ENCODE results near the gene MTHFD1L. TPM values are rescaled to one million over a fixed set of nuclear protein-coding genes. Genes with fewer than 3 reads are reported as not detected.

MTHFD1L gene
- total RNA-seq, 1 donor from 2014 or later = 1.6 TPM

DNA sequence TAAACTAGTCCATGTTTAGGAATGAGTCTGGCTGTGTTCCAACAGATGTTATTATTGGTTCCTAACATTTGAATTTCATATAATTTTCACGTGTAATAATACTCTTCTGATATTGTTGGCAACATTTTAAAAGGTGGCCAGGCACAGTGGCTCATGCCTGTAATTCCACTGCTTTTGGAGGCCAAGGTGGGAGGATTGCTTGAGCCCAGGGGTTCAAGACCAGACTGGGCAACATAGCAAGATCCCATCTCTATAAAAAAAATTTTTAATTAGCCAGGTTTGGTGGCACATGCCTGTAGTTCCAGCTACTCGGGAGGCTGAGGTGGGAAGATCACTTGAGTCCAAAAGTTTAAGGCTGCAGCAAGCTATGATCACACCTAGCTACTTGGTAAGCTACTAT lies 116.2 kb downstream of the MTHFD1L start:
- ATAC-seq (no peak), DNase-seq (ENCODE audit: low spot score) (no peak)

DNA sequence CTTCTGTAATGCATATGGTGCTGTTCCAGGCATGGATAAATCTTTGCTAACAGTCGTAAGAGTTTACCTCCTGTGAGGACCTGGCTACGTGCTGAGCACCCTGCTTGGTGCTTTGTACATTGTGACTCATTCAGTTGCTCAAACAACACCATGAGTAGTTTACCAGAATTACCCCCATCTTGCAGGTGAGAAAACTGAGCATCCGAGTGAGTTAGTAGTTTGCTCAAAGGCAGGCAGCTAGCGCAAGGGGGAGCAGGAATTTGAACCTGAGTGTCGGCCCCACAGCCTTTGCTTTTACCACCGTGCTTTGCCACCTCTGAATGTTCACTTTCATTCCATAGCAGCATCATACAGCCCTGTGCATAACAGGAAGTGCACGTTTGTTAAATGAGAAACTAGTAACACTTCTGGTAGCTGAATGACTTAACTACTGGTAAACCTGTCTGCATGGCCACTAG lies 121.9 kb downstream of the MTHFD1L start:
- ATAC-seq (no peak), DNase-seq (ENCODE audit: low spot score) (no peak)

DNA sequence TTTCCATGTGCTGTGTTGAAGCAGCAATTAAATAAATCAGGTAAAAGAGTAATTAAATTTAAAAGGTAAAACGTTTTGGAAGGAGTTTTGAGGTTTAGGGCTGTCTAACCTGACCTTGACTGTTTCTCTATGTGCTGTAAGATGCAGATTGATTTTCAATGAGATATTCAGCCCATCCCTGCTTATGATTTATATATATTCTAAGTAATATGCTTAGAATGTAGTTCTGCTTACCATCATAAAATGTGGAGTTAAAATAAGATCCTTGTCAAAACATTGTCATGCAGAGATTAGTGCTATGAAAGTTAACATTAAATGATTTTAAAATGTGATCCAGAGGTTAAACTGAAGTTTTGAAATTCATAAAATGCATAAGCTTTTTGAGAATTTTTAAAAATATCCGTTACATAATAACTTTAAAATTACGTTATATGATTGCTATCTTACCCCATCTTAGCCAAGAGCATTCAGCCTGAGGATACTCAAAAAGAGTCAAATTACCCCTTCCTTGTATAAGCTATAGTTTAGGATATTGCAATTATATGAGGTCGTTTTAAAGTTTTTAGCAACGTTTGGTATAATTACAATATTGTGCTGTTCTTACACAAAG lies 122.5 kb downstream of the MTHFD1L start:
- no peak for ATAC-seq

DNA sequence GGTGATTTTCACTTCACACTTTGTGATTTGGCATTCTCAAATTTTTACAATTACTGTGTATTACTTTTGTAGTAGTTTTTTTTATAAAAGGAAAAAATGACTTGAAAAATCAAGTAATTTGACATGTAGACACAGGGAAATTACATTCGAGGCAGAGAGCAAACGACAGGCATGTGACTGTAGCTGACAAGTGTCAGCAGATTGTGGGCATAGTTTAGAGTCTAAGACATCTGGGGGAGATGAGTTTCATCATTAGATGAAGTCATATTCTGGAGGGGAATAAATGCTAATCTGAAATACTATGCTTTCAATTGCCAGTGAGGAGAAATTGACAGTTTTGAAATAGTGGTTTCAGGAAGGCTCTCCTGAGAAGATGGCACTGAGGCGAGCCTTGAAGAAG lies 126.0 kb downstream of the MTHFD1L start:
- ATAC-seq = no peak
- DNase-seq (ENCODE audit: low spot score) = no peak

More for the DNA sequence above, 122.5 kb downstream of the MTHFD1L start:
- DNase-seq (ENCODE audit: low spot score) = no peak

DNA sequence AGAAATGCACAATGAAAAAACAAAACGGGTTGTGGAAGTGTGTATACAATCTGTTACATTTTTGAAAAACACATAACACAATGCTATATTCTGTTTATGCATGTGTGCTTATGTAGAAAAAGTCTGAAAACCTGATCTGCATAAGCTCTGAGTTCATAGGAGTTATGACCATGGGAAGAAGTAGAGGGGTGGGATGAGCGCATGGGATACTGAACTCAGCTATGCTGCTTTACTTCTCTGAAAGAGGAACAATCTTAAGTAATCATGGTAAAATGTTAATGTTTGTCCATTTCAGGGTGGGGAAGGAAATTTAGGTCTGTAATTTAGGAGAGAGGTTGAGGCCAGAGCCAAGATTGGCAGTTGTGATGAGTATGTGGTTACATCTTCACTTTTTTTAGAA lies 126.8 kb downstream of the MTHFD1L start:
- no peak for ATAC-seq
- DNase-seq (ENCODE audit: low spot score) = no peak

DNA sequence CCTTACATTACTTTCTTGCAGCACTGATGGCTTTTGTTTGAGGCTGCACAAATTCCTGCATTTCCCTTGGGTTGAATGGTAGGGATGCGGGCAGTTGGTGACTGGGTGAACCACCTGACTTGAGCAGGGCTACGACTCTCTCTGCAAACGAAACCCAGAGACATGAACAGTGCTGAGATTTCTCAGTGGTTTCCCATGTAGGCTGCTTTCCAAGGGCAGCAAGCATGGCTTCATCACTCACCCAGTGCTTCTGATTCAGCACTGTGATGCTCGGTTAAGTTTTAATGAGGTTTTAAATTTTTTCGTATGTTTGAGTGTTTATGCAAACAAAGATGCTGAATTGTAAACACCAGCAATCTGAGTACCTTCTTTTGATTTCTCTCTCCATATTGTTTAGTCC lies 127.2 kb downstream of the MTHFD1L start:
- no peak for DNase-seq (ENCODE audit: low spot score)
- ATAC-seq = no peak

DNA sequence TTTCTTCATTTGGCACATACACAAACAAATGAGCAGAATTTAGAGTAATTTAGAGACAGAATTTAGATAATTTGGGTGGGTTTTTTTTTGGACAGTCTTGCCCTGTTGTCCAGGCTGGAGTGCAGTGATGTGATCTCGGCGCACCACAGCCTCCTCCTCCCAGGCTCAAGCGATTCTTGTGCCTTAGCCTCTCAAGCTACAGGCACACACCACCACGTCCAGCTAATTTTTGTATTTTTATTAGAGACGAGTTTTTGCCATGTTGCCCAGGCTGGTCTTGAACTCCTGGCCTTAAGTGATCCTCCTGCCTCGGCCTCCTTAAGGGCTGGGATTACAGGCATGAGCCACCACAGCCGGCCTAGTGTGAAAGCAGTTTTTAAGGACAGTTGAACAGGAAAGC lies 127.8 kb downstream of the MTHFD1L start:
- ATAC-seq = no peak
- no peak for DNase-seq (ENCODE audit: low spot score)

DNA sequence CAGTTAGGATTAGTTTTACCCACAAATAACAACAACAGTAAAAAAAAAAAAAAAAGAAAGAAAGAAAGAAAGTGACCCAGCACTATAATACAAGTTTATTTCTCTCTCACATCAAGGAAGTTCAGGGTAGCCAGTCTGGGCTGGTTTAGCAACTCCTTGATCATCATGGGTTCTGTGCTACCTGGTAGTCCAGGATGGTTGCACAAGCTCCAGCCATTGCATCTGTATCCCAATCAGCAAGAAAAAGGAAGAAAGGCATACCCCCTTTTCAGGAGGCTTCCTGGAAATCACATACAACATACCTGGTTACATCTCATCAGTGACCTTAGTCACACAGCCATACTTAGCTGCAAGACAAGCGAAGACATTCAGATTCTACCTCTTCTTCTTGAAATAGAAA lies 128.5 kb downstream of the MTHFD1L start:
- ATAC-seq (no peak), DNase-seq (ENCODE audit: low spot score) (no peak)

DNA sequence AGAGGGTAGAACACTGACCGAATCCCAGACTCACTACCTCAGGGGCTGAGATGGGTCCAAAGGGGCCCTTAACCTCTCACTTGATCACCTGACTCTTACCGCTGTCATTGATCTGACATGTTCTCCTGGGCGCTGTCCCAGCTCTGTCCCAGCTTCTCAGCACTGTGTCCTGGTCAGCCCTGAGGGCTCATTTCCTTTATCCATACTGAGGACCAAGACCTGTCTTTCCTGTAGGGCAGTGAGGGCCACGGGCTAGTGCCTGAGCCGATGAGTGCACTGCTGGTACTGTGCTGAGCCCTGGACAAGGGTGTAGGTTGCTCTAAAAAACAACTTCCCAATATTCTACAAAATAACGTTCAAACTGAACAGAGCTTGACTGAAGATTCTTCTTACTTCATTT lies 131.5 kb downstream of the MTHFD1L start:
- DNase-seq (ENCODE audit: low spot score) = no peak
- no peak for ATAC-seq

DNA sequence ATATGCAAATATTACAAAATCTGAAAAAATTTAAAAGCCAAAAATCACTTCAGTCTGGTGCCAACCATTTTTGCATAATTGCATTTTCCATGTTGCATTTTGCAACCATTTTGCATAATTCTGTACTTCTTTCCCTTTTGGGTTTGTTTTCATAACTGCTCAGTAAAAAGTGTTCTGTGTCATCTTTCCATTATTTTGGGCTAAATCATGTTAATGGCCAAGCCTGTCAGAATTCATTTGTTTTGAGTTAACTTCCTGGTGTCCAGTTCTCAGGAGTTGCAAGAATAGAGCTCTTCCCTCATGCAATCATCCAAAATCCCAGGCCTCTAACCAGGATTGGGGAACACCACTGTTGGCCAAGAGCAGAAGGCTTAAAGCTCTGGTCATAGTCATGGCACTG lies 133.6 kb downstream of the MTHFD1L start:
- no peak for DNase-seq (ENCODE audit: low spot score)
- no peak for ATAC-seq

DNA sequence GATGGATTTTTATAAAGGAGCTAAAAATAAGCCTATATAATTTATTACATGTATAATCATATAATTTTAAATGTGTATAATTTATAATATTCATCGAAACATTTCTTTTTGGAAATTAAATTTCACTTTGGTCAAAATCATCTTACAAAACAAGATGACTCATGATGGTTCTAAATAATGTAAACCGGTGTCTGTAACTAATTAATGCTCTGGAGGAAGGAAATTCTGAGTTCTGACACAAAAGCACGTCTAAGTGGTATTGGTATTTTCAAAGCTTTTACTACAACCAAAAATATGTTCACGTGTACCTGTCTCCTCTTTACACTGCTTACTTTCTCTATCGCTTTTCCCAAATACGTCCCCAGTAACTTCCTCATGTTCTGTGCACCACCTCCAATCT lies 134.1 kb downstream of the MTHFD1L start:
- DNase-seq (ENCODE audit: low spot score) (no peak), ATAC-seq (no peak)

DNA sequence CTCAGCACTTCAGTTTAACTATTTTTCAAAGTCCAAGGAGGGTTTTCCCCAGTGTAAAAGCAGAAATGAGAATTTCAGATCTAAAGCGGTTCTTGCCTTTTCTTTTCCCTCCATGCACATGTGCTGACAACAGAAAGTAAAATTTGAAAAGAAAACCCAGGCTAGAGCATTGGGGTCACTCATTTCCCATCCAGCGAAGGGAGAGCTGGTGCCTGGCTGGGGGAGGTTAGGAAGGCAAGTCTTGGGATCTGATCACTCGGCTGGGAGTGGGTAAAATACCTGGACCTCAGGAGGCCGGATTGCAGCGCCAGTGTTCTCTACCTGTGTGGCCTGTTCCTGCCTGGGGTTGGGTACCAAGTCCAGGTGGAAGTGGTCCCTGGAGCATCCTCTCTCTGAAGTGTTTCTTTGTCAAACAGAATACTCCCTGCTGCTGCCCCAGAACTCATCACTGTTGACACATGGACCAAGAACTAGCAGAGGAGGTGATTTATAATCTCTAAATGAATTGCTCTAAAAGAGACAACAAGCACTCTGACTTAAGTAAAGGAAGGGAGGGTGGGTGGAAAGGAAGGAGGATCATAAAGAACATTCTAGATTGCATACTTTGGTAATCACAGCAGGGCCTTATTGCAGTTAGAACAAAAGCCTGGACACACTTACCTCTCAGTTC lies 136.0 kb downstream of the MTHFD1L start:
- ATAC-seq (no peak), DNase-seq (ENCODE audit: low spot score) (no peak)

DNA sequence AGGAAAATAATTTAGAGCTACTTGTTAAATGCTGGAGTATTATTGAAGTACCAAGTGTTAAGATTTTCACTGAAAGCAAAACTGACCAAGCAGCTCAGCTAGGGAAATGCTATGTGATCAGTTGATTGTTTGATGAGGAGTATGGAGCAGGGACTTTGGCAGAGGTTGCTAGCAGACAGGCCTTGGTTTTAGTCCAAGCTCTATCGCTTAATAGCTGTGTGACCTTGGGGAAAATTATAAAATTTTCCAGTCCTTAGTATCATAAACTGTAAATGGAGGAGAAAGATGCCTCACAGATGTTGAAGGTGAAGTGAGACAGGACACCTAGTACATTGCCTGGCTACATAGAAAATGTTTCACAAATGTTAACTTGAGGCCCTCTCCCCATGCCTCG lies 136.6 kb downstream of the MTHFD1L start:
- ATAC-seq = no peak
- DNase-seq (ENCODE audit: low spot score) = no peak

DNA sequence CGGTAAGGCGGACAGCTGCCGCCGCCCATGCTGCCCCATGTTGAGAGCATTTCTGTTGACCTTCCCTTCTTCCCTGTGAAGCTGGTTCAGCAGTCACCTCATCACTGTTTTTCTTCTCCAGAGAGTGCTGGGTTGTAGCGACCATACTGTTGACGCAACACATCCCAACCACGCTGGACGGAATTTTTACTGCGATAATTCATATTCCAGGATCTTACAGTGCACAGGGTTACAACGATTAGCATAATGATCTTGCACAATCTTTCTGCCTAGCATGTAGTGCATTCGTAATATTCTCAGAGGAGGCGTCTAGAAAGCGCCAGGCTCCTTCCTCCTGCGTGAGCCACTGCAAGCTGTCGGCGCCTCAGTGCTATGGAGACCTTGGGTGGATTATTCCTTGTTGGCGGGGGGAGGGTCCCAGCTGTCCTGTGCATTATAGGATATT lies 137.0 kb downstream of the MTHFD1L start:
- ATAC-seq = no peak
- no peak for DNase-seq (ENCODE audit: low spot score)

DNA sequence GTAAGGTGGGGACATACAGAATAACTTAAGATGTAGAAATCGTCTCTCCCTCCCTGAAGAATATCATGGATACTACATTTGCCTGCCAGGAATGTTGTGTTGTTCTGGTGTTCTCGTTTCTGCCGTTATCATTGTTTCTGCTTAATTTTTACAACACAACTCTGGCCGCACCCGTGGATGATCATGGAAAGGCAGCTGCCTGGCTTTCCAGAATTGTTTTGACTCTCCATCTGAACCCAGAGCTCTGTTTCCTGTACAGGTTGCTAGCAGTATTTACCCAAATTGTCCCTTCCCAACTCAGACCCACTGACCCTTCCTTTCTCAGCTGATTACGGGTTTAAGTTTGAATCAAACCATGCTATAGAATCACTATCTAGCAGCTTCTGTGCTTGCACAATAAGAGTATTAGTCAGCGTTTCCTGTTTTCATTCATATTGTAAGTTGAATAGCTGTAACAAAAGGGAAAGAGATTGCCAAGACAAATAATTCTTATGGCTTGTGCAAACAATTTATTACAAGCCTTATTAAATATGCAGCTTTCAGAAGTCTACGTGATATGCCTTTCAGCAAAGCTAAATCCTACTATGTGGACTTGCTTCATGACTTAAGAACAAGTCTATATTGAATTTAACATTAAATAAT lies 139.0 kb downstream of the MTHFD1L start:
- ATAC-seq = peak; percentile 49

DNA sequence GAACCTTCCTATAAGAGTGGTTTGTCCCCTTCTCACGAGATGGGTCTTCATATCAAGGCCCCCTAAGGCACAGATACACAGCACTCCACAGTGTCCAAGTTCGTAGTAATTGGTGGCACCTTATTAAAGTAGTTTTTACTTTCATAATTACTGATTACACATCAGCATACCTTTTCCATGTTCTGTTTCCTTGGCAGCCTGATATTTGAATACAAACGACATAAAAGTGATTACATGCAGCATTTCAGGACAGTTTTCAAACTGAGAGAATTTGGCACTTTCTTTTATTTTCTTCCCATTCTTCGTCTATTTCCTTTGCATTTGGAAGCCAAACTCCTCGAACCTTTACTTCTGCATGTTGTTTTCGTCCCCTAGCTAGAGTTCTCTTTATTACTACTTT lies 139.7 kb downstream of the MTHFD1L start:
- no peak for DNase-seq (ENCODE audit: low spot score)
- no peak for ATAC-seq

More for the DNA sequence above, 139.0 kb downstream of the MTHFD1L start:
- no peak for DNase-seq (ENCODE audit: low spot score)

DNA sequence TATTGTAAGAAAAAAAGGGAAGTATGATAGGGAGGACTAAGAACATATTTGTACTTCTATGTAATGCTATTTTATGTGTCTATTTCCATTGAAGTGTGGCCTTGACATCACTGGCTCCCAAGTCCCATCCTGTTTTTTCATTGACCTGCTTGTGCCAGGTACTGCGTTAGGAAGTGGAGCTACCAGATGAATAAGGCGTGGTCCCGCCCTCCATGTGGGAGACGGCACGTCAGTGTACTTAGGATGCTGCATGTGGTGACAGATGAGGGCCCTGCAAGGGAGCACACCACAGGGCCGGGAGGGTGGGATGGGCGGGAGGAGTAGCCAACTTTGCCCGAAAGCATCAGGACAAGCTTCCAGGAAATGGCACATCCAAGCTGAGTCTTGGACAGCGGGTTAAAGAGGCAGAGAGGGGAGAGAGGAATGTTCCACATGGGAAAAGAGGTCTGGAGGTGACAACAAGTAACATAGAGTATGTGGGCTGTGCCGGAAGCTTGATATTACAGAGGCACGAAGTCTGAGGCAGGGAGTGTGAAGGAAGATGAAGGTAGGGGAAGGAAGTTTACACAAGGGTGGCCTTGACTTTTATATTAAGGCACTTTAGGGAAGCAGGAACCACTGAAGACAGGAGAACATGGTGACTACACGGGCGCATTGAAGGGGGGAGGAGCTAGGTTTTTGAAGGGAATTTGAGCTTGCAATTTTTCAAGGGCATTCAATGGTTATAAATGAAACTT lies 140.6 kb downstream of the MTHFD1L start:
- ATAC-seq = no peak
- DNase-seq (ENCODE audit: low spot score) = no peak

DNA sequence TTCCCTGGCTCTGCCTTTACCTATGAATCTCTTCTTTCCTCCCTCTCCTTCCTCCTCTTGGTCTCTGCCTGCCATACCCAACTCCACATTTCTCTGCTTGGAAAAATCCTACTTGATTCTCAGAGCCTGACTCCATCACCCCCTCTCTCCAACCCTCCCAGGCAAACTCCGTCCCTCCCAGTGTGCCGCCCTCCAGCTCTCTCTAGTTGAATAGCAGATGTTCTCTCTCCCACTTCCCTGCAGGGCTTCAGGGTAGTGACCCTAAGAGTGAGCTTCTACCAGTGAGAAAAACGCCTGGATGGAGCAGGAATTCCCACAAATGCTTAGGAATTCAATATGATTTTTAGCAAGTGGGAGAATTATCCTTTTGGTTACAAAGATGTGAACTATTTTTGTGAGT lies 141.6 kb downstream of the MTHFD1L start:
- ATAC-seq = no peak
- DNase-seq (ENCODE audit: low spot score) = no peak

DNA sequence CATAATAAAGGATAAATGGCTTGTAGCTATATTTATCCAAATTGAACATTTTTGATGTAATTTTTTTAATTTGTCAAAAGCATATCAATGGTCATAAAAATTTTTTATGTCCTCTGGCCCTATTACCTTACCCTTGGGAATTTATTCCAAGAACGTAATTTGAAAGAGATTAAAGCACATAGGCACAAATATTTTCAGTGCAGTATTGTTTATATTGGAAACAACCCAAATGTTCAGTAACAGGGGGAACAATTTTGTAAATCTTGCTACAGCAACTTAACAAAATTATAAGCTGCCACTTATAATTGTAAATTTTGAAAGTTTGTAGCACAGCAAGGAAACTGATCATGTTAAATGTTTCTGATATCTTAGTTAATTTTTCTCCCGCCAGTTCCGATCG lies 142.4 kb downstream of the MTHFD1L start:
- no peak for ATAC-seq

DNA sequence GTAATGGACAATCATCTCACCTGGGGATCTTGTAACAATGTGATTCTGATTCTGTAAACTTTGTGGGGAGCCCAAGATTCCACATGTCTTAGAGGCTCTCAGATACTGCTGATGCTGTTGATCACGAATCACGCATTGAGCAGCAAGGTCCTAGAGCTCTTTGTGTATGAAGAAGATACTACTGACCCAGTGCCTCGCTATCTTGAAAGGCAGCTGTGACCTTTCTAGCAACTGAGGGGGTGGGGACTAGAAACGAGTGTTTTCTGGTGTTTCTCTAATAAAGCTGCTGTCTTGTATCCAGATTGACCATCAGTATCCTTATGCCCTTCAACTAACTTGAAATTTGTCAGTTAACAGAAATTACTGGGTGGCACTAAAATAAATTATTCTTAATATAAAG lies 142.9 kb downstream of the MTHFD1L start:
- DNase-seq (ENCODE audit: low spot score) = no peak
- no peak for ATAC-seq

More for the DNA sequence above, 142.4 kb downstream of the MTHFD1L start:
- no peak for DNase-seq (ENCODE audit: low spot score)

DNA sequence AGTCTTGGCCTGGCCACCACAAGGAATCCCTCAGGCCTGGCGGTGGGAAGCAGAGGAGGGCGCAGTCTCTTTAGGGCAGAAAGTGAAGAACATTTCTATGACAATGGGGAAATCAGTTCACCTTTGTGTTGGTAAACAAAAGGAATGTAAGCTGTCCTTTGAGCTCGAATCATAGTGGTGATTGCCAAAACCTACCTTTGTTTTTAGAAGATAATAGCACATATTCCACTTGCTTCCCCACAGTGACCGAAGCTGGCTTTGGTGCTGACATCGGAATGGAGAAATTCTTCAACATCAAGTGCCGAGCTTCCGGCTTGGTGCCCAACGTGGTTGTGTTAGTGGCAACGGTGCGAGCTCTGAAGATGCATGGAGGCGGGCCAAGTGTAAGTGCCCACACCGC lies 144.1 kb downstream of the MTHFD1L start:
- DNase-seq (ENCODE audit: low spot score) (no peak), ATAC-seq (no peak)

DNA sequence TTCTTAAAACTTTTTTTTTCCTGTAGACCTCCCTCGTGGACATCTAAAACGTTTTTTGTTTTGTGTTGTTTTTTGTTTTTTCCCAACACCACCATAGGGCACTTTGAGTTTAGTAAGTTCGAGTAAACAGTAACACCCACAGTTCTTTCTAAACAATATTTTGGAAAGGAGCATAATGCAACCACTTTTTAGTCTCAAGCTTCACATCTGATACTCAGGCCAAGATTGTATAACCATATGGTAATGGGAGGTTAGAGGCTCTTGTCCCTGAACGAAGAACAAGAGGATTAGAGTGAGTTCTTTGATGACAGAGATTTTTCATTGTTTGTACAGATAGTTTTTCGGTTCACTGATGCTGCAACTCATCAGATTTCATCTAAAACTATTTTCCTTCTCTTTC lies 144.6 kb downstream of the MTHFD1L start:
- ATAC-seq (no peak), DNase-seq (ENCODE audit: low spot score) (no peak)
